GM19372 (cell line): ENCODE measurements around the gene BEX1.

Experiments
- ATAC-seq: cut with Tn5 transposase; IDR thresholded peaks from one replicate; pipeline ENCODE4 v1.9.1; 2021; ENCODE audit warnings: mild to moderate bottlenecking, low read depth, moderate library complexity; ENCODE audit not compliant: unreplicated experiment

The BEX1 gene

DNA sequence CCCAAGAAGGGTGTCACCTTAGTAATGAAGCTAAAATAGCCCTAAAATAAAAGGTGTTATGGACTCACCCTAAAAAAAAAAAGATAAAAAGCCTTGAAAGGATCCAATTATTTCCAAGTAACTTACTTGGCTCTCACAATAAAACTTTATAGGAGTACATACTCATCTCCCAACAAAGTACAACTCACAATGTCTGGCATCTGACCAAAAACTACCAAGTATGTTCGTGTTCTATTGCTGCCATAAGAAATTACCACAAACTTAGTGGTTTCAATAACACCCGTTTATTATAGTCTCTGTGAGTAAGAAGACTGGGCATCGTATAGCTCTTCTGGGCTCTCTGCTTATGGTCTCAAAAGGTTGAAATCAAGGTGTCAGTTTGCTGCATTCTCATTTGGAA lies 51.0 kb downstream of the BEX1 start:
- ATAC-seq: no peak
